Uterus (tissue), 2 donors: Measurements from ENCODE around the gene CD226.

Source experiments
- CTCF ChIP-seq, 4 experiments: fragments of 200-600 bp in 2 of 4; fragments of 450-650 bp in 2 of 4; sonication (generic) in 2 of 4; IDR thresholded peaks; one replicate each; pipeline ENCODE4 v1.5.1; 2016 to 2019; ENCODE audit warnings: antibody characterized with exemption in 4 of 4, mild to moderate bottlenecking in 2 of 4, moderate library complexity in 1 of 4
- POLR2A ChIP-seq, 2 donors: fragments of 450-650 bp; IDR thresholded peaks; one replicate each; pipeline ENCODE4 v1.6.1; 2016; ENCODE audit warnings: antibody characterized with exemption in 2 of 2, mild to moderate bottlenecking in 1 of 2, moderate library complexity in 1 of 2

DNA sequence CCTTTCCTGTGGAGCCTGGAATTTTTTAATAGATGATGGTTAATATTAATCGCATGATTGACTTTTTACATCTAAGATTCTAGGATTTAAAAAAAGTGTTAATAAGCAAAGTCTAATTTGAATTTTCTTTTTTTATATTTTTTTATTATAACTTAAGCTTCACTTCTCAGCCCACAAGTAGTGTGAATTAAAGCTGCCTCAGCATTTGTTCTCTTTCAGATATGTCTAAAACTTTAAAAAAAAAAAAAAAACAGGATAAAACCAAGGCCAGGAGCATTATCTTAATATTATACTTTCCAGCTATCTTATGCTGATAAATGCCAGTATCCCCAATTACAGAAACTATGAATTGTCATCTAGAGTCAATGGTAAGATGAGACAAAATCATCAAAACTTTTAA lies 109.7 kb downstream of the CD226 start:
- TF ChIP-seq CTCF (IDR thresholded peaks at IDR 0.05) (no peak), POLR2A (IDR thresholded peaks at IDR 0.05) (no peak)
